ENCODE measurements around the gene DBH.

The DBH gene

DNA sequence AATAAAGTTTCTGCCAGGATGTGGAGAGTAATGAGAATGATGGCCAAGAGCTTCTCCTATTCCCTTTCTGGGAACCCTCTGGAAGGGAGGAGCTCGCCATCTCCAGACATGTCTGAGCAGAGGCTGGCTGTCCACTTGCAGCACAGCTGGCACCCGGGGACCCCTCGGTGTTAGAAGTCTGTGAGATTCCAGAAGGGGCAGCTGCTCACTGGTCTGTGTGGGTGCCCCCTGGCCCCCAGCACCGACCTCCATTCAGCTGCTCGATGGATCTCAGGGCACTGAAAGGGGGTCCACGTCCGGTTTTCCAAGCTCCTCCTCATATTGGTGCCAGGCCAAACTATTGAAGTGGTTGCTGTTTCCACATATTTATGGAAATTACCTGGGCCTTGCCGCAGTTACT lies 23.3 kb upstream of the DBH start:
- H3K36me3 ChIP-seq (replicated peaks in 1 of 2; ENCODE audit: control insufficient read depth in 2 of 2, insufficient read depth in 2 of 2, low read length in 2 of 2) = no peaks in the 10 kb centered on the region
- no peaks in the 10 kb centered on the region for H3K79me1 ChIP-seq (ENCODE audit: low read depth, low read length)
- no peak overlapping the region for H2AK5ac ChIP-seq (ENCODE audit: low read depth, low read length)
- no peak overlapping the region for H3K9ac ChIP-seq (ENCODE audit: low read depth, low read length, poor library complexity)
- no peak overlapping the region for H3K23ac ChIP-seq (ENCODE audit: low read depth, low read length, poor library complexity)
- no peak for DNase-seq (ENCODE audit: low spot score)
- no peak overlapping the region for H3K4me3 ChIP-seq (ENCODE audit: low read length in 2 of 2)
- H2BK15ac ChIP-seq (ENCODE audit: low read length) = no peak overlapping the region
- no peak overlapping the region for H3K4ac ChIP-seq (ENCODE audit: low read length)
- H4K8ac ChIP-seq (ENCODE audit: low read depth, low read length) = no peak overlapping the region
- no peak overlapping the region for H2BK120ac ChIP-seq (ENCODE audit: low read depth, low read length)
- no CpG with 5 or more reads among the region's 8 CpGs for WGBS, 2 donors (ENCODE audit: extremely low coverage in 2 of 2, insufficient read length in 2 of 2, insufficient replicate concordance in 1 of 2)
- no peak overlapping the region for H3K18ac ChIP-seq (ENCODE audit: low read length)
- H3K4me2 ChIP-seq (ENCODE audit: insufficient read depth, low read length, poor library complexity, severe bottlenecking) = no peak overlapping the region
- no peak overlapping the region for H2BK12ac ChIP-seq (ENCODE audit: low read length)
- H2BK5ac ChIP-seq (ENCODE audit: low read length) = no peak overlapping the region
- H4K91ac ChIP-seq (ENCODE audit: low read depth, low read length, poor library complexity) = no peak overlapping the region
- H3K9me3 ChIP-seq (replicated peaks in 1 of 2; ENCODE audit: control insufficient read depth in 2 of 2, insufficient read depth in 1 of 2, low read depth in 1 of 2, low read length in 2 of 2) = no peaks in the 10 kb centered on the region
- no peak overlapping the region for H2AFZ ChIP-seq (ENCODE audit: low read length)
- H3K27ac ChIP-seq (replicated peaks; ENCODE audit: low read length) = no peak overlapping the region
- H3K14ac ChIP-seq (ENCODE audit: low read length) = no peak overlapping the region
- H3K27me3 ChIP-seq (ENCODE audit: control insufficient read depth in 3 of 3, insufficient read depth in 3 of 3, low read depth in 1 of 3, low read length in 3 of 3) = peaks cover 0 to 90% (median 17%) of the 10 kb centered on the region in 3 experiments
- peaks cover 3 to 4% of the 10 kb centered on the region in 2 donors for H3K4me1 ChIP-seq (ENCODE audit: control insufficient read depth in 2 of 2, insufficient read depth in 1 of 2, low read depth in 1 of 2, low read length in 2 of 2)

DNA sequence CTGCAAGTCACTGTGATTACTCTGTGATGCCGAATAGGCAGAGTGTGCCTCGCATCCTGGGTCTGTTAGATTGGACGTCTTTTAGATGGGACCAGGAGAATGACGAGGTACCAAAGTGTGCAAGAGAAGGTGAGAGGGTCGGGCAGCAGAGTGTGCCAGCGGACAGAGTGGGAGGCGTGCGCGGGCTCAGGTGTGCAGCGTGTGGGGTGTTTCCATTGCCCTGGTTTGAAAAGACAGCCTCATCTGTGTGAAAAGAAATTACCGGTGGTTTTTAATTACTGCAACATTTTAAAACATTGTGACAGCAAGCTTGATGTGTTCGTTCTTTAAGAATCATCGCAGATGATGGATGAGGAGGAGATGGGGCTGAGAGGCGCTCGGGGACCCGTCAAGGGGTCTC lies 22.7 kb upstream of the DBH start:
- Histone ChIP-seq H3K14ac (ENCODE audit: low read length) (no peak overlapping the region), H3K18ac (ENCODE audit: low read length) (no peak overlapping the region), H3K79me1 (ENCODE audit: low read depth, low read length) (no peaks in the 10 kb centered on the region), H3K27ac (replicated peaks; ENCODE audit: low read length) (no peak overlapping the region), H4K91ac (ENCODE audit: low read depth, low read length, poor library complexity) (no peak overlapping the region), H2BK120ac (ENCODE audit: low read depth, low read length) (no peak overlapping the region), H3K36me3 (replicated peaks in 1 of 2; ENCODE audit: control insufficient read depth in 2 of 2, insufficient read depth in 2 of 2, low read length in 2 of 2) (no peaks in the 10 kb centered on the region), H2AK5ac (ENCODE audit: low read depth, low read length) (no peak overlapping the region), H3K4me1 (ENCODE audit: control insufficient read depth in 2 of 2, insufficient read depth in 1 of 2, low read depth in 1 of 2, low read length in 2 of 2) (peaks cover 3 to 4% of the 10 kb centered on the region in 2 donors), H2BK12ac (ENCODE audit: low read length) (no peak overlapping the region), H3K4me3 (ENCODE audit: low read length in 2 of 2) (no peak overlapping the region), H2BK15ac (ENCODE audit: low read length) (no peak overlapping the region), H4K8ac (ENCODE audit: low read depth, low read length) (no peak overlapping the region), H2BK5ac (ENCODE audit: low read length) (no peak overlapping the region), H3K9ac (ENCODE audit: low read depth, low read length, poor library complexity) (no peak overlapping the region), H3K4me2 (ENCODE audit: insufficient read depth, low read length, poor library complexity, severe bottlenecking) (no peak overlapping the region), H3K27me3 (ENCODE audit: control insufficient read depth in 3 of 3, insufficient read depth in 3 of 3, low read depth in 1 of 3, low read length in 3 of 3) (peaks cover 0 to 90% (median 11%) of the 10 kb centered on the region in 3 experiments), H3K4ac (ENCODE audit: low read length) (no peak overlapping the region), H2AFZ (ENCODE audit: low read length) (no peak overlapping the region), H3K23ac (ENCODE audit: low read depth, low read length, poor library complexity) (no peak overlapping the region), H3K9me3 (replicated peaks in 1 of 2; ENCODE audit: control insufficient read depth in 2 of 2, insufficient read depth in 1 of 2, low read depth in 1 of 2, low read length in 2 of 2) (no peaks in the 10 kb centered on the region)
- no CpG with 5 or more reads among the region's 16 CpGs for WGBS, 2 donors (ENCODE audit: extremely low coverage in 2 of 2, insufficient read length in 2 of 2, insufficient replicate concordance in 1 of 2)
- DNase-seq (ENCODE audit: low spot score) = no peak

DNA sequence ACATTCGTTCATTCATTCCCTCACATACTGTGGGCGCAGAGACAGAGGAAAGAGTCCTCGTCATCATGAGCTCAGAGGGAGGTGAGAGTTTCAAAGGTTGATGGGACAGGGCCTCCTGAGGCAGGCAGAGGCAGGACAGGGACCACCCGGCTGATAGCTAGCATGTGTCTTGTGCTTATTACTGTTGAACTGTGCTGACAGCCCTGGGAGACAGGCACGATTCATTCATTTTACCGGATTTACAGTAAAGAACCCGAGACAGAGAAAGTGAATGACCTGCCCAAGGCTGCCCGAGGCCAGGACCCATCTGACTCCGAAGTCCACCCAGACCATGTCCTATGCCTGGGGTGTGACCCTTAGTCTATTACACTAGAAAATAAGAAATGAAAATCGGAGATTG lies 22.1 kb upstream of the DBH start:
- Histone ChIP-seq H4K91ac (ENCODE audit: low read depth, low read length, poor library complexity) (no peak overlapping the region), H3K79me1 (ENCODE audit: low read depth, low read length) (no peaks in the 10 kb centered on the region), H2BK120ac (ENCODE audit: low read depth, low read length) (no peak overlapping the region), H2AK5ac (ENCODE audit: low read depth, low read length) (no peak overlapping the region), H3K9me3 (replicated peaks in 1 of 2; ENCODE audit: control insufficient read depth in 2 of 2, insufficient read depth in 1 of 2, low read depth in 1 of 2, low read length in 2 of 2) (no peaks in the 10 kb centered on the region), H3K4me3 (ENCODE audit: low read length in 2 of 2) (no peak overlapping the region), H3K9ac (ENCODE audit: low read depth, low read length, poor library complexity) (no peak overlapping the region), H2BK15ac (ENCODE audit: low read length) (no peak overlapping the region), H2BK12ac (ENCODE audit: low read length) (no peak overlapping the region), H3K4ac (ENCODE audit: low read length) (no peak overlapping the region), H3K27ac (replicated peaks; ENCODE audit: low read length) (no peak overlapping the region), H3K27me3 (ENCODE audit: control insufficient read depth in 3 of 3, insufficient read depth in 3 of 3, low read depth in 1 of 3, low read length in 3 of 3) (peaks cover 0 to 88% (median 5%) of the 10 kb centered on the region in 3 experiments), H3K36me3 (replicated peaks in 1 of 2; ENCODE audit: control insufficient read depth in 2 of 2, insufficient read depth in 2 of 2, low read length in 2 of 2) (no peaks in the 10 kb centered on the region), H3K4me2 (ENCODE audit: insufficient read depth, low read length, poor library complexity, severe bottlenecking) (no peak overlapping the region), H3K23ac (ENCODE audit: low read depth, low read length, poor library complexity) (no peak overlapping the region), H2AFZ (ENCODE audit: low read length) (no peak overlapping the region), H4K8ac (ENCODE audit: low read depth, low read length) (no peak overlapping the region), H3K18ac (ENCODE audit: low read length) (no peak overlapping the region), H2BK5ac (ENCODE audit: low read length) (no peak overlapping the region), H3K14ac (ENCODE audit: low read length) (no peak overlapping the region), H3K4me1 (ENCODE audit: control insufficient read depth in 2 of 2, insufficient read depth in 1 of 2, low read depth in 1 of 2, low read length in 2 of 2) (peaks cover 3 to 4% of the 10 kb centered on the region in 2 donors)
- DNase-seq (ENCODE audit: low spot score) = no peak
- no CpG with 5 or more reads among the region's 10 CpGs for WGBS, 2 donors (ENCODE audit: extremely low coverage in 2 of 2, insufficient read length in 2 of 2, insufficient replicate concordance in 1 of 2)

DNA sequence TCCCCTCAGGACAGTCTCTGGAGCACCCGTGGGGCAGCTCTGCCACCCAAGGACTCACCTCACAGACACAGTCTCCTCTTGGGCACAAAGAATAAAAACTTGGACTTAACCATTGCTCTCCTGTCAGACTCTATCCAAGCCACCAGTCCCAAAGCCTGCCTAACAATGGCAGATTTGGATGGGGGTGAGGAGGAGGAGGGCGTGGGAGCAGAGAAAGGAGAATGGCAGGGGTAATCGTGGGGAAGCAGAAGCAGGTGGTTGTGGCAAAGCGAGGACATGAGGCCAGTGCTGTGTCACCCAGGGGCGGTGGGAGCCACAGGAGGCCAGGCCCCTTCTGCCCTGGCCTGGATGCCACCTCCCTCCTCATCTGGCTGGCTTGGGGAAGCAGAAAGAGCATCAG lies 21.5 kb upstream of the DBH start:
- H3K36me3 ChIP-seq (replicated peaks in 1 of 2; ENCODE audit: control insufficient read depth in 2 of 2, insufficient read depth in 2 of 2, low read length in 2 of 2) = no peaks in the 10 kb centered on the region
- no peaks in the 10 kb centered on the region for H3K9me3 ChIP-seq (replicated peaks in 1 of 2; ENCODE audit: control insufficient read depth in 2 of 2, insufficient read depth in 1 of 2, low read depth in 1 of 2, low read length in 2 of 2)
- H3K14ac ChIP-seq (ENCODE audit: low read length) = no peak overlapping the region
- H3K79me1 ChIP-seq (ENCODE audit: low read depth, low read length) = no peaks in the 10 kb centered on the region
- H3K27me3 ChIP-seq (ENCODE audit: control insufficient read depth in 3 of 3, insufficient read depth in 3 of 3, low read depth in 1 of 3, low read length in 3 of 3) = peaks cover 0 to 87% (median 2%) of the 10 kb centered on the region in 3 experiments
- no peak overlapping the region for H2AK5ac ChIP-seq (ENCODE audit: low read depth, low read length)
- no peak overlapping the region for H3K27ac ChIP-seq (replicated peaks; ENCODE audit: low read length)
- H2BK5ac ChIP-seq (ENCODE audit: low read length) = no peak overlapping the region
- no peak for DNase-seq (ENCODE audit: low spot score)
- H3K4me1 ChIP-seq (ENCODE audit: control insufficient read depth in 2 of 2, insufficient read depth in 1 of 2, low read depth in 1 of 2, low read length in 2 of 2) = peaks cover 3 to 4% of the 10 kb centered on the region in 2 donors
- no peak overlapping the region for H2BK12ac ChIP-seq (ENCODE audit: low read length)
- H2AFZ ChIP-seq (ENCODE audit: low read length) = no peak overlapping the region
- no peak overlapping the region for H3K4me2 ChIP-seq (ENCODE audit: insufficient read depth, low read length, poor library complexity, severe bottlenecking)
- H4K91ac ChIP-seq (ENCODE audit: low read depth, low read length, poor library complexity) = no peak overlapping the region
- no peak overlapping the region for H4K8ac ChIP-seq (ENCODE audit: low read depth, low read length)
- H3K4me3 ChIP-seq (ENCODE audit: low read length in 2 of 2) = no peak overlapping the region
- H2BK120ac ChIP-seq (ENCODE audit: low read depth, low read length) = no peak overlapping the region
- H3K4ac ChIP-seq (ENCODE audit: low read length) = no peak overlapping the region
- H3K18ac ChIP-seq (ENCODE audit: low read length) = peak overlapping the region; percentile 62
- no CpG with 5 or more reads among the region's 5 CpGs for WGBS, 2 donors (ENCODE audit: extremely low coverage in 2 of 2, insufficient read length in 2 of 2, insufficient replicate concordance in 1 of 2)
- H3K9ac ChIP-seq (ENCODE audit: low read depth, low read length, poor library complexity) = no peak overlapping the region
- no peak overlapping the region for H2BK15ac ChIP-seq (ENCODE audit: low read length)
- H3K23ac ChIP-seq (ENCODE audit: low read depth, low read length, poor library complexity) = no peak overlapping the region

Measured in neuronal stem cell (in vitro differentiated cells).